GM21526 (cell line): ENCODE measurements around the gene CRB2.
"Not testable (repeated sequence)": the region's sequence is repeated elsewhere in the genome, so short reads cannot be mapped to it uniquely, and the experiment has no call there.

Source experiments
- ATAC-seq: cut with Tn5 transposase; IDR thresholded peaks from one replicate; pipeline ENCODE4 v1.9.1; 2021; ENCODE audit warnings: moderate library complexity; ENCODE audit not compliant: unreplicated experiment, low FRiP score

The CRB2 gene

DNA sequence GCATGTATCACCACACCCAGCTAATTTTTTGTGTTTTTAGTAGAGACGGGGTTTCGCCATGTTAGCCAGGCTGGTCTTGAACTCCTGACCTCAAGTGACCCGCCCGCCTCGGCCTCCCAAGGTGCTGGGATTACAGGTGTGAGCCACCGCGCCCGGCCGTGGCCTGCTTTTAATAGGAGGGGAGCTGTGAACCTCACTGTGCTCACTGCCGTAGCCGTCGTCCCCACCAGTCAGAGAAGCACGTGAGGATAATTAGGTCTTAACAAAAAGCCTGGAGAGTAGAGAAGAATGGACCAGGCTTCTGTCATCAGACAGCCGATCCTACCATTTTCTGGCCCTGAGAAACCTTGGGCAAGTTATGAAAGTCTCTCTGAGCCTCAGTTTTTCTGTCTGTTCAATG, 42.9 kb downstream of the CRB2 start:
- ATAC-seq, result not testable (repeated sequence)

DNA sequence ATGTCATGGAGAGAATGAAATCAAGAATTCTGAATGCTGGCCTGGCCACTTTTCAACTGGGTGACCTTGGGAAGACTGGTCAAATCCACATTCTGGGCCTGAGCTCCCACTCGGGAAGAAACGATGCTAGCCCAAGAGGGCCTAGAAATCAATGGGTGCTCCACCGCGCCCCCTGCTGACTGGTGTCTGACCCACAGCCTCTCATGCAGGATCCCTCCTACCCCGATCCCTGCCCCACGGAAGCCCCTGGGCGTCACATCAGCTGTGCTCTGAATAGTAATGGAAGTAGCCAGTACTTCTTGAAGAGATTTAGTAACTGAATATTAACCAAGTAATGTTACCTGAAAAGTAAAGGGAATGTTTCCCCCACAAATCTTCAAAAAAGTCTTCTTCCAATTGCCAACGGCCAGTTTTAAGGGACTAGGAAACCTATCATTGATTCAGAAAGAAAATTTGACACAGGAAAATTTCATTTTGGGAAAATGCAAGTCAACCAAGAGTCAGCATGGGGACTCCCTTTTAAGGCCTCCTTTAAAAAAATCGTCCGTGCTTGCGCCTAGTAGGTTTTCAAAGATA, 43.9 kb downstream of the CRB2 start:
- no peak for ATAC-seq

DNA sequence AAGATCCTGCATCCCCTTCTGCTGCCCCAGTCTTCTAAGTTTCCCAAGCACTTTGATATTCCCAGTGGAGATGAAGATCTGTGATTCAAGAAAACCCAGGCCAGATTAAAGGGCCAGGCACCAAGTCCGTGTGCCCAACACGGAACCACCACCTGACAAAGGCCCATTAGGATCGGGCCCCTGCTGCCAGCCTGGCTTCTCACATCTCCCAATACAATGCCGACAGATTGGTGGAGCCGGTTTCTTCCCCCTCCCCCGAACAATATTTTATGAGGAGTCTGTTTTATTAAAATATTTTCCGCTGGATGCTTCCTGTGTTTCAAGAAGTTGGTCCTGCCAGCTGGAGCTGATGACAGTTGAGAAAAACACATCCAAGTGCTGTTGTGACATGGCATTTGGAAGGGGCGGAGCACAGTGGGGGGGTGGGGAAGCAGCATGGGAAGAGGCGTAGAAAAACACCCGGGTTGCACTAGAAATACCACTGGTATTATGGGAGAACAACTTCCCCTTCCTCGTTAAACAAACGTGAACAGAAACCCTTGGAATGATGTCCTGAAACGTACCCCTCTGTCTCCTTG, 45.0 kb downstream of the CRB2 start:
- ATAC-seq, result no peak

DNA sequence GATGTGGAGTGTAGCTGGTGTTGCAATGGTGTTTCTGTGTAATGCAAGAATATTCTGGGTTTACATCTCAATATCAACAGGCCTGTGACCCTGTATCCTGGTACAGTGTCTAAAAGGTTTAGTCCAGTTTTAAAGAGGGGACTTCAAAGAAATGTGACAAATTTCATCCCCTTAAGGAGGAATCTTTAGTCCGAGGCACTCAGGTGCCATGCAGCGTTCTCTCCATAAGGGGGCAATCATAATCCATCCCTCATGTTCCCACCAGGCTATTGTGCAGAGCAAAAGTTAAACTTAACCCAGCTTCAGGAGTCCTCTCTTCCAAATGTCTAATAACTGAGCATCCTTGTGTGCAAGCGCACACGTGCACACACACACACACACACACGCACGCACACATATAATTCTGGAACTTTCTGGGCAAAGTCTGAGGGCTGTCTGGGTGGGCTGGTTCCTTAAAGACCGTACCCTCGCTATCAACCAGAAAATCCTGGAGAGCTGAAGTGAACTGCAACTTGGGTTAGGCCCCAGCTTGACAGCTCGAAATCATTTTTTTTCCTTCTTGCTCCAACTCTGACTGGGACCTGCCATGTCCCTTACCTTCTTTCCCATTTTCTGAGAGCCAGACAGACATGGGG, 46.0 kb downstream of the CRB2 start:
- no peak for ATAC-seq

DNA sequence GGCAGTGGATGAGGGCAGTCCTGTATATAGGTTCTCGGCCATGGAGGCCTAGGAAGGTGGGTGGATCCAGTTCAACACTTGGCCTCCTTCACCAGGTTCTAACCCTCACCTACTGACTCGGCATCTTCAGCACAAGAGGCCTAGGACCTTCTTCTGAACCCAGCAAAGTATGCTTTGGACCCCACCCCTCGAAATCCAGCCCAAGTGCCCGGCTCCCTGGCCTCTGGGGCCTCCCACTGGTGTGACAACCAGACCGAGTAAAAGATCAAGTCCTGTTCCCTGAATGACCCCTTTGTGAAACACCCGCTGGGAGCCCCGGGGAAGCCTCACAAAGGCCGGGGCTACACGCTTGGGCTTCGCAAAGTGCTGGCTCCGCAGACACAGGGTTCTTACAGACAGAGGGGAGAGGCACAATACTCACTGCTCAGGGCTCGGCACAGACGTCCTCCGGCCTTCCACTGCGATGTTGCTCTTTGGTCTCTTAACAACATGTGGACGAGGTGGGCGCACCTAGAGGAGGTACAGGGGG, 47.0 kb downstream of the CRB2 start:
- ATAC-seq, result no peak

DNA sequence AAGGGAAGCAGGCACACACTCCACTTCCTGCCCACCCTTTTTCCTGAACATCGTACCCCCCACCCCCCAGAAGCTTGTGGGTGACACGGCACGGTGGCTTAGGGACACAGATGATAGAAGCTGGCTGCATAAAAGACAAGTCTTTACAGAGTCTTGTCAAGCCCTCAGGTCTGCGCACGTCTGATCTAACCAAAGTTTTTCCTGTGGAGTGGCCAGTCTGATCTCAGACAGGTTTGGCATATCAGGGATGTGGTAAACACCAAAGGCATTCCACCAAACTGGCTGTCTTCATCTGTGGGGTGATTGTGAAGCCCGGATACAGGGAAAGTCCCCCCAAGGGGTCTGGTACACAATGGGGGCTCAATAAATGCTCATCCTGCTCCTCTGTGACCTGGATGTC, 50.0 kb downstream of the CRB2 start:
- no peak for ATAC-seq

DNA sequence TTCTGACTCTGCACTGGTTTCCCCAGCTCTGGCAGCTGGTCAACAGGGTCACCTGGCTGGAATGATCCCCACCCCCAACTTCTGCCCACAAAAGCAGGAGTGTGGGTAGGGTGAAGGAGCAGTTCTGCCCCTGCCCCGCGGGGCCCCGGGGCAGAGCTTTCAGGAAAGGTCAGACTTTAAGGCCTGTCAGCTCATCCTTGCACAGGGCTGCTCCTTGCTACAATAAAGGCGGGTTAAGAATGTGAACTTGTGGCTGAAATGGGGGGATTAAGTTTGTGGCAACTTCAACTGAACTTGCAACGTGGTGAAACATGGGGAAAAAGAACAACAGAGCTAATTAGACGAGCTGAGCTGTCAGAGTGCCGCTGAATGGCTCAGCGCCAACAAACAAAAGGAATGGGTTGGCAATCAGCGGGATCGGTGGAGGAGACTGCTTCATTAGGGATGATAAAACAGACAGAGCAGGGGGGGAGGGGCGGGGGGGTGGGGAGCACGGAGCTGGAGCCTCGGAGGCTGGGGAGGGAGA, 50.8 kb downstream of the CRB2 start:
- ATAC-seq, result no peak

DNA sequence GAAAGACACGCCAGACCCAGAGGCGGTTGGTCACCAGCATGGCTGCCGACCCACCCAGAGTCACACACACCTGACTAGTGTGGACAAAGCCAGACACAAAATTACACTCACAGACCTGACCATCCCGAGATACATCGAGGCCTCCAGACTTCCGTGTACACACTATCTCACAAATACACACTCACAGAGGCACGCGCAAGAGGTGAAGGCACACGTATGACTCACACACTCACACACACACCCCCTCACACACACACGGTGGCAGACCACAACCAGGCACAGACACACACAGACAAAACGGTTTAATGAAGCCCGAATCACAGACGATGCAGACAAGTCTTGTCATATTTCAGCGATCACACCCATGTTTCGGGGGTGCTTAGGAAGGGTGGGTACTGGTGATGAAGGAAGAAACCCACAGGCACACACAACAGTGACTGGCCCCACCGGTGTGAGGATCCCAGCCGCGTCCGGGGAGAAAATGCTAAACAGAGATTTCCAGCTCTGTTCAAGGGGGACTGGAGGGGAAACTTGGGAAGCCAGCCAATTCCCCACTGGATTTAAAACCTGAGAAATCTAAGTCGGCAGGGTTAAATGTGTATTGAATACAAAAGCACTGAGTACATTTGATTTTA, 51.3 kb downstream of the CRB2 start:
- no peak for ATAC-seq

DNA sequence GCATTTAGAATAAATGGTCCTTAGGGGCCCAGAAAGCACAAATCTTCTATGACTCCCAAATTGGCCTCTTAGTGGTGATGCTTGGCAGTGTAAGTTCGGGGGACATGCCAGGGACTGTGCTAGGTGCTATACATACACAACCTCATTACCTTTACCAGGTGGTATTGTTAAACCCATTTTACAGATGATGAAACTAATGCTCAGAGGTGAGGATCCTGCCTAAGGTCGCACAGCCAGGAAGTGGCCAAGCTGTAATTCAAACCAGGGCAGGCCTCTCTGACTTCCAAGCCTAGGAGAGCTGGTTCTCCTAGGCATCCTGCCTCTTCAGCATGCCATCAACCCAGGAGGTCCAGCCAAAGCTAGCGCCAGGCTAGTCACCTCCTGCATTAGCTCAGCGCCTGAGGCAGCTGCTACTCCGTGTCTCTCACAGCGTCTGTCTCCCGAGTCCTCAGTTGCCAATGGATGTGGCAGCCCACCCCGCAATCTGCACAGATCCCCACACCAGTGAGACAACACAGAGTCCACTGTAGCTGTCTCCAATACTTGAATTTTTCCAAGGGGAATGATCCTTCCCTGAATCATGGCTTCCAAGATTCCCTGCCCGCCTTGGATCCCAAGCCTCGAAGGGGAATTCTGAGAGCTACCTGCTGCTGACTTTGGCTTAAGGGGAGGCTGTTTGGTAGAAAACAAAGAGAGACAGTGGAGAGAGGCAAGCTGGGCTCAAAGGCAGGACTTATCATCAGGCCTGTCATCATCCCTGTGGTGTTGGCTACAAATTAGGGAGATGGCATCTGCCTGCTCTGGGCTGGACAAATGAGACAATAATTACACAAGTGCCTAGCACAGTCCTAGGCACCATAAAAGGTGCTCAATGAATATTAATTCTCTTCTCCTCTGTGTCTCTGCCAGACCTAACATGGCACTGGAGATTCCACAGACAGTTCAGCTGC, 52.6 kb downstream of the CRB2 start:
- no peak for ATAC-seq

DNA sequence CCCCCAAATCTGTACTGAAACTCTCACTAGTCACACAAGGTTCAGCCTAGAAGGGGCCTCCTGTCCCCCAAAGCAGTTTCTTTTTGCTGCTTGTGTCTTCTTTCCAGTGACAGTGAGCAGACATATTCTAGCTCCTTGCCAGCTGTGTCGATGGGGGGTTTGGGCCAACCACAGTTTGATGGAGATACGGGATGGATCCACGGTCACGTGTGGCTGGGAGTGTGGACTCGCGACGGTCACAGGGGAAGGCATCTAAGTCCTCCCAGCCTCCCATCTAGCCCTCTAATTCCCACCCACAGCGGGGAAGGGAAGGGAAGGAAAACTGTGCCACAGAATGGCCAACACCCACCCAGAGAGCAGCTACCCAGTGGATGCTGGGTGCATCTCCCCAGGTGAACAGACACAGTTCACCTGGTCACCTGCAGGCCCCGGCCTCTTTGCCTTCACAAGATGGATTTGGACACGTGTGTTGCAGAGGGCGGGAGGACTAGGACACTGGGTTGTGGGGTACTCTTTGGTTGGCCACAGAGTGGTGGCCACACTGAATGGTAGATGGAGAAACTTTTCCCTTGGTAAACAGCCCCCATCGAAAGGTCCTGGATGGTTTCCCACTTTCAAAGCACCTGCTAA, 54.4 kb downstream of the CRB2 start:
- no peak for ATAC-seq

DNA sequence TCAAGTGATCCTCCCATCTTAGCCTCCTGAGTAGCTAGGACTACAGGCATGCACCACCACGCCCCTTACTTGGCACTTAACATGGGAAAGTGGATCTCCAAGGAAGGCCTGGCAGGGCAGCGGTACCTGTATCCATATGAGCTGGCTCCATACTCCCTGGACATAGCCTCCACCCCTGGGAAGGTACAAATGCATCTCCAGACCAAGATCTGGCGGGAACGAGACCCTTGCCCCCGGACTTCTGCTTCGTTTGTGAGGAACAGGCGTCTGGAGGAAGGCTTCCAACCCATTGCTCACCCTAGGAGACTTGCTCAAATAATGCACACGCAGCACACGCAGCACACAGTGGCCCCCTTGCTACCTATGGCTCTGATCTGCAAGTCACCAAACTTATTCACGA, 55.2 kb downstream of the CRB2 start:
- ATAC-seq, result no peak

DNA sequence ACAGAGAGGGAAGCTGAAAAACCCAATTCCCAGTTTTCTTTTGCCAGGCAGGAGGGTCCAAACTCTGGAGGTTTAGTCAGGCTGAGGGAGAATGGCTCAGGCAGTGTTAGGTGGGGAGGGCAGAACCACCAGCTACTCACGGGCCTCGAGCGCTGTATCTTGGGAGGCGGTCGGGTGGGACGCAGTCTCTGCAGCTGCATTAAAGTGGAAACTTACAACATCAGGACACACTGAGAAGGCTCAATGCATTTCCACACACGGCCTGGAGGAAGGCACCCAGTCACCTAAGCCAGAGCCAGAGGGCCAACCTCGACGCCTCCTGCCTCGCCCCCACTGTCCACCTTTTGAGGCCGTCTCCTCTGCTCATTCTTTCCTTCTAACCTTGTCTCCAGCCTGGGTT, 55.6 kb downstream of the CRB2 start:
- ATAC-seq, result no peak

DNA sequence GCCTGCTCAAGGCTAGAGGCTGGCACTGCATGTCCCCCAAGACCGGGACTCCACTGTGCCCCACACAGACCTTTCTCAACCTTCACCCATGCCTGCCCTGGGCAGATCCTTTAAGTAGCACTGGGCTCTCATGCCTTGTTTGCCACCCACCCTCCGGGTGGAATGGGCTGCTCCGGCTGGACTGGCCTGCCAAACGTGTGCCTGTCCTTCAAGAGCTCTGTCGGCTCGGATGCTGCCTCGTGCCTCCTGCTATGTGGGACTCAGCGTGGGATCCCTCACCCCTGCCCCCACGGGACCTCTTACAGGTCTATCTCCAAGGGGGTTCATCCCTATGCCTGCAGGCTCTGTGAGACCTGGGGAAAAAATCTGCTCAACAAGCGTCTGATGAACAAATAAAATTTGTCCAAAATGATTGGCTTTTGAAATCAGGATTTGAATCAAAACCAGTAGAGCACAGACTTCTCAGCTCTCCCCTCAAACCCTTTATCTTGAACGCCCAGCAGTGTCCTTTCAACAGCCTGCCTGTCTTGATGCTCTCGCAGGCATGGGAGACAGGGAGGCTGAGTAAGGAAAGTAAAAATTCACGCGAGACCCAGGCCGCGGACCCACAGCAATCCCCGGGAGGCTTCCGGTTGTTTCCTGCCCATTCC, 56.3 kb downstream of the CRB2 start:
- ATAC-seq, result no peak

DNA sequence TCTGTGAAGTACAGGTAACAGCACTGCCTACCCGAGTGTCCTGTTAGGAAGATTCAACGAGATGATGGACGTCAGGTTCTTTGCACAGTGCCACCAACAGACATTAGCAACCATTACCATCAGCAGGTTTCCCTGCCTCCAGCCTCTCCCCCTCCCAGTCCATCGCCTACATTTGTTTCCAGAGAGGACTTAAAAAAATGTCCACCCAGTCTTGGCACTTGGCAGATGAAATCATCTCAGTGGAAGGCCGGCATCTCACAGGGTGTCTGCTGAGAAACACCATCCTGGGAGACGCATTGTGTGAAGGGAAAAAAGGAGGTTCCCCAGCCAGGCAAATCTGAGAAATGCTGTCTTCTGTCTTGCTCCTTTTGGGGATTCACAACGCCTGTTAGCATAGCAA, 58.2 kb downstream of the CRB2 start:
- ATAC-seq, result no peak

DNA sequence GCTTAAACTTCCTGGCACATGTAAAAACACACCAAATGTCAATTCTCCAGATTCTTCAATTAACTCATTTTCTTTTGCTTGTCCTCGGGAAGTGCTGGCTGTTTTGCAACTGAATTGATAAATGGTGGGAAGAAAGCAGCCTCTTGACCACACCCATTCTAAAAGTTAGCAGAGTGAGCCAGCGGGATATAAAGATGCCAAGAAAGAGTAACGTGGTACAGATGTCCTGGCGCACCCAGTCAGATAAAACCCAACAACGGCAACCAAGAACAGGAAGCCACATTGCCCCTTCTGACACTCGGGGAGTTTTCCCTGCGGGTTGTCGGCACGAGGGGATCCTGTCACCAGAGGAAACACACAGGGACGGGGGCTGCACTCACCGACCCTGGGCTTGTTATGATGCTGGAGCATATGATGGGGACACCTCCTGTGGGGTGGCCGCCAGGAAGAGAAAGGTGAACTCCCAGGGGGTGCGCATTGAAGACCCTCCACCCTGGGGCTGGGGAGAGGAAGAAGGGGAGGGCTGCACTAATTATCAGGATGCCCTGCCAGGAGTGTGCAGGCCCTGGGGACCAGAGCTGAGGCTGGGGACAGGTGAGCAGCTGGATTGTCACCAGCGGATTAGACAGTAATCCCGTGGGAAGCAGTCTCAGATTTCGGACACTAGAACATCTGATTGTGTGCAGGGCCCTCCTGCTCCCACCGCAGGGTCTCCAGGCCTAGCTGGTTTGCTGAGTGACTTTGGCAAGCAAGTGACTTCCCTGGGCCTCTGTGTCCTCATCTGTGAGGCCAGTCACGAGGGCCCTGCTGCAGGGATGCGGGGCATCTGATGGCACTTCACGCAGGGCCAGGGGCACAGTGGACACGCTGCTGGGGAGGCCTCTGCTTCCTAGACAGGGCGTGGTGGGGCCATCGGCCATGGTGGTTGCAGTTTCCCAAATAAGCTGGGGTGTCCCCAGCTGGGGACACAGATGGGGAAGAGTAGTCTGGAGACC, 59.2 kb downstream of the CRB2 start:
- no peak for ATAC-seq

DNA sequence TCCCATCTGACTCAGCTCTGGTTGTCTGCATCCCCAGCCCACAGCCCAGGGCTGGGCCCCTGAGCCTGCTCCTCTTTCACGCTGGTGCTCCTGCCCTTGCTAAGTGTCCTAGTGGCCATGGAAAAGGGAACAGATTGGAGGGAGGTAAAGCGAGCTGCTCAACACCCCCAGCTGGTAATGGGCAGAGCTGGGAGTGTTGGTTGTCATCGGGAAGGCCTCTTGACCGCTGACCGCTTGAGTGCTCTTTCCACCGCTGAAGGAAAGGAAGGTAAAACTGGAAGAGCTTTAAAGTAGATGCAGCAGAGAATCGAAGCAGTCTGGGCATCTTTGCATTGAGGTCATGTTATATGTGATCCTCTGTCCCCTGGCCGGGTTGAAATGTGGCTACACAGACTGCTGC, 60.2 kb downstream of the CRB2 start:
- no peak for ATAC-seq

DNA sequence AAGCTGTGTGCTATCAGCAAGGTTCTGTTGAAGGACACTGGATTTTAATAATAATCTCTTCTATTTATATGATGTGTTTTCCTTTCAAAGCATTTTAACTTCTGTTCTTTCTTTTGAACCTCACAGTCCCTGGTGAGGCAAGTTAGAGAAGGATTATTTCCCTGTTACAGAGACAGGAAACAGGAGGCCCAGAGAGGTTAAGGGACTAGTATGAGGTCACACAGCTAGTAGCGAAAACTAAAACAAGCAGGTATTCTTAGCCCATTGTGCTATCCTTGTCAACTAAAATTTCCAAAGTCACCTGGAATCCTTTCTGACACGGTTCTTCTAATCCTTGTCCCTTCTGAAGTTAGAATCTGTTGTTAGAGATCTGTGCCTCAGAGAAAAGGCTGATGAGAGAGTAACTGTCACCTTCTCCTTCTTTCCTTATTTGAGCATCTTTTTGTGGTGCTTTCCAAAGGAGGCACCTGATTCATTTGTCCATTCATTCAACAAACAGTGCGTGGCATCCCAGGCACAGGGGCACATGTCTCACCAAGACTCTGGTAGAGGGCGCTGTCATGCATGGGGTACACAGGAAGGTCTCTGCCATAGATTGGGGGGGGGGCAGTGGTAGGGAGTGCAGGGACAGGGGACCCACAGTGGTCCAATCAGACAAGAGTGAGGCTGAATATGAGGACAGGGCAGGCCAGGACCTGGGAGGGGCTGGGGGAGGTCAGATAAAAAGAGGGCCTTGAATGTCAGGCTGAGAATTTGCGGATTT, 61.5 kb downstream of the CRB2 start:
- ATAC-seq, result no peak

DNA sequence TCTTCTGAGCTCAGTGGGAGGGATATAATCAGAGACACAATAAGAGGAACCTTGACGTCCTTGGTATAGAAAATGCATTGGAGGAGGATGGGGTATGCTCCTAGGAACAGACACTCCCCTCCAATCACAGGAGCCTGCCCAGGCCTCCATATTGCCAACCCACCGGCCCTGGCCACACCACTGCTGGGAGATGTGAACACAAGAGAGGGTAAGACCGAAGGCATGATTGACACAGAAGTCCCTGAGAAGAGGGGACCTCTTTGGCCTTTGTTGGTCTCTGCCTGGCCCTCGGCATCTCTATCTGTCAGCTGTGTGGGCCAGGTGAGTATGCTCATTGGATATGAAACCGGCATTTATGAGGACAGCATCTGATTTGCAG, 62.0 kb downstream of the CRB2 start:
- no peak for ATAC-seq
